Endothelial cell of umbilical vein (primary cell): ENCODE results near the gene CACNA2D2. TPM values are rescaled to one million over a fixed set of nuclear protein-coding genes. Genes with fewer than 3 reads are reported as not detected.

ENCODE experiments used
- BruUV-seq: library from RNA; stranded (reverse); fragments of 400-500 nt; replicated peaks from 2 replicates; lab custom pipeline; 2021; lab: Mats Ljungman, UMichigan
- CTCF ChIA-PET: fragments of 300-600, 350-600 bp; sonication (Branson Sonifier 250); formaldehyde crosslinking; loops from one replicate; lab custom pipeline; 2021; ENCODE audit warnings: antibody characterized with exemption, inconsistent platforms; lab: Charles Lee
- POLR2A ChIA-PET: fragments of 300-600, 350-600 bp; sonication (Branson Sonifier 250); formaldehyde crosslinking; loops from one replicate; lab custom pipeline; 2021; ENCODE audit warnings: antibody characterized with exemption, inconsistent platforms; lab: Charles Lee
- DNase-seq: peaks from one replicate; pipeline ENCODE4 v3.0.0-alpha.2; 2011; ENCODE audit warnings: low read depth, low spot score
- FAIRE-seq: peaks from 2 replicates; lab custom pipeline; 2011; peaks lifted over from hg19 to GRCh38; lab: Jason Lieb, UNC
- H2AFZ ChIP-seq: 2 replicates; pipeline ENCODE4 v1.6.0; 2012; ENCODE audit warnings: low read depth, low read length, control low read depth, inconsistent platforms
- H3K27ac ChIP-seq: 2 replicates; pipeline ENCODE4 v1.5.1; 2011; ENCODE audit warnings: low read depth, mild to moderate bottlenecking, control low read depth, low read length, moderate library complexity; ENCODE audit not compliant: insufficient read depth
- H3K27me3 ChIP-seq, 2 experiments: 2 replicates each; pipeline versions ENCODE4 v1.6.0 to v1.6.1; 2011; ENCODE audit warnings: low read length in 2 of 2, mixed read lengths in 1 of 2; ENCODE audit not compliant: control insufficient read depth in 2 of 2, insufficient read depth in 2 of 2
- H3K36me3 ChIP-seq, 2 experiments: 2 replicates in 1 of 2; 3 replicates in 1 of 2; pipeline ENCODE4 v1.5.1; 2011; ENCODE audit warnings: low read length in 2 of 2, mild to moderate bottlenecking in 1 of 2, moderate library complexity in 1 of 2; ENCODE audit not compliant: control insufficient read depth in 2 of 2, insufficient read depth in 2 of 2; ENCODE audit errors: extremely low read depth in 1 of 2
- H3K4me1 ChIP-seq: 3 replicates; pipeline ENCODE4 v1.5.1; 2011; ENCODE audit warnings: mild to moderate bottlenecking, low read length; ENCODE audit not compliant: control insufficient read depth, insufficient read depth; ENCODE audit errors: extremely low read depth
- H3K4me2 ChIP-seq: 2 replicates; pipeline ENCODE4 v1.6.1; 2011; ENCODE audit warnings: low read length, control low read depth, mixed read lengths; ENCODE audit not compliant: insufficient read depth
- H3K4me3 ChIP-seq, 3 experiments: fragments of 200-600 bp in 1 of 3; sonication (generic), shearing (Covaris generic) in 1 of 3; replicated peaks in 1 of 3; 2 replicates each; pipeline ENCODE4 v1.5.1; 2011 to 2016; ENCODE audit warnings: control low read depth in 3 of 3, low read length in 3 of 3, mild to moderate bottlenecking in 2 of 3, inconsistent platforms in 1 of 3, low read depth in 1 of 3, moderate library complexity in 1 of 3; ENCODE audit not compliant: insufficient read depth in 1 of 3
- H3K79me2 ChIP-seq: 2 replicates; pipeline ENCODE4 v1.6.0; 2012; ENCODE audit warnings: low read length, inconsistent platforms; ENCODE audit not compliant: control insufficient read depth, insufficient read depth
- H3K9ac ChIP-seq: replicated peaks from 2 replicates; pipeline ENCODE3; 2011; ENCODE audit warnings: low read length, control low read depth; ENCODE audit not compliant: insufficient read depth; ENCODE audit errors: extremely low read depth
- H3K9me1 ChIP-seq: replicated peaks from 3 replicates; pipeline ENCODE4 v1.6.0; 2011; ENCODE audit warnings: mild to moderate bottlenecking, low read length; ENCODE audit not compliant: control insufficient read depth, insufficient read depth; ENCODE audit errors: extremely low read depth
- H3K9me3 ChIP-seq: replicated peaks from 2 replicates; pipeline ENCODE4 v1.5.1; 2012; ENCODE audit warnings: low read length, inconsistent platforms; ENCODE audit not compliant: control insufficient read depth, insufficient read depth
- H4K20me1 ChIP-seq: replicated peaks from 2 replicates; pipeline ENCODE3; 2011; ENCODE audit warnings: mild to moderate bottlenecking, low read length; ENCODE audit not compliant: control insufficient read depth, insufficient read depth; ENCODE audit errors: extremely low read depth
- CTCF ChIP-seq, 2 donors: IDR thresholded peaks; 1 replicate in 1 of 2; 2 replicates in 1 of 2; pipeline ENCODE4 v1.5.1; 2011; ENCODE audit warnings: low read length in 2 of 2, mild to moderate bottlenecking in 2 of 2, moderate library complexity in 2 of 2, control low read depth in 1 of 2, inconsistent platforms in 1 of 2, low read depth in 1 of 2; ENCODE audit not compliant: insufficient read depth in 1 of 2; ENCODE audit errors: extremely low read depth in 1 of 2
- EZH2 ChIP-seq: IDR thresholded peaks from 2 replicates; pipeline ENCODE4 v1.6.1; 2012; ENCODE audit warnings: borderline replicate concordance, low read depth, mild to moderate bottlenecking, moderate library complexity, low read length, inconsistent platforms; ENCODE audit not compliant: severe bottlenecking
- FOS ChIP-seq: IDR thresholded peaks from 2 replicates; pipeline ENCODE4 v1.6.1; 2011; ENCODE audit warnings: mild to moderate bottlenecking, low read length, moderate library complexity, borderline replicate concordance; ENCODE audit not compliant: insufficient read depth
- GATA2 ChIP-seq: IDR thresholded peaks from 2 replicates; pipeline ENCODE4 v1.7.0; 2011; ENCODE audit warnings: low read depth, mild to moderate bottlenecking, moderate library complexity, mixed read lengths, low read length; ENCODE audit not compliant: insufficient read length, insufficient read depth
- JUN ChIP-seq: IDR thresholded peaks from 2 replicates; pipeline ENCODE4 v1.6.1; 2011; ENCODE audit warnings: borderline replicate concordance, low read depth; ENCODE audit not compliant: insufficient read length, insufficient read depth
- MYC ChIP-seq: IDR thresholded peaks from one replicate; pipeline ENCODE4 v1.6.1; 2011; ENCODE audit warnings: mild to moderate bottlenecking, low read depth, low read length
- POLR2A ChIP-seq: IDR thresholded peaks from 2 replicates; pipeline ENCODE4 v1.6.1; 2012; ENCODE audit warnings: low read depth, mild to moderate bottlenecking, control low read depth, low read length
- POLR2AphosphoS5 ChIP-seq: IDR thresholded peaks from 2 replicates; pipeline ENCODE4 v1.6.1; 2012; ENCODE audit warnings: low read depth, mild to moderate bottlenecking, control low read depth, low read length, moderate library complexity; ENCODE audit not compliant: insufficient read depth
- dilution Hi-C: fragments of 300-500 bp; cut with MboI; formaldehyde crosslinking; loops from one replicate; pipeline ENCODE4 v1.15.0; 2019; ENCODE audit warnings: low sequenced_read_pairs; ENCODE audit not compliant: extremely low pct_ligation_motif_present
- intact Hi-C: fragments of 100-400 bp; cut with micrococcal nuclease; formaldehyde crosslinking; loops from one replicate; pipeline ENCODE4 v1.10.0; 2022
- polyA plus RNA-seq, 4 experiments: library from polyadenylated mRNA; depleted of rRNA in 3 of 4; stranded (reverse) in 3 of 4; unstranded in 1 of 4; fragments of >200 nt; gene quantifications; 2 replicates each; pipeline versions ENCODE4 v1.2.1 to v1.2.3, GENCODE V29; 2011 to 2012; ENCODE audit warnings: missing spikeins in 1 of 4
- total RNA-seq: library from RNA; stranded (reverse); gene quantifications from 2 replicates; pipeline ENCODE4 v1.2.3, GENCODE V29; 2021
- TF ChIP-seq, protein P1 (sequence below): IDR thresholded peaks from 2 replicates; pipeline ENCODE4 v1.6.1; 2011; ENCODE audit not compliant: insufficient read depth, insufficient read length

Gene CACNA2D2
- total and polyA plus RNA-seq, 2 donors (not counting 3 experiments of a cell fraction or from before 2014, with no cell fraction given) = 0.15 TPM; not detected in 1

DNA sequence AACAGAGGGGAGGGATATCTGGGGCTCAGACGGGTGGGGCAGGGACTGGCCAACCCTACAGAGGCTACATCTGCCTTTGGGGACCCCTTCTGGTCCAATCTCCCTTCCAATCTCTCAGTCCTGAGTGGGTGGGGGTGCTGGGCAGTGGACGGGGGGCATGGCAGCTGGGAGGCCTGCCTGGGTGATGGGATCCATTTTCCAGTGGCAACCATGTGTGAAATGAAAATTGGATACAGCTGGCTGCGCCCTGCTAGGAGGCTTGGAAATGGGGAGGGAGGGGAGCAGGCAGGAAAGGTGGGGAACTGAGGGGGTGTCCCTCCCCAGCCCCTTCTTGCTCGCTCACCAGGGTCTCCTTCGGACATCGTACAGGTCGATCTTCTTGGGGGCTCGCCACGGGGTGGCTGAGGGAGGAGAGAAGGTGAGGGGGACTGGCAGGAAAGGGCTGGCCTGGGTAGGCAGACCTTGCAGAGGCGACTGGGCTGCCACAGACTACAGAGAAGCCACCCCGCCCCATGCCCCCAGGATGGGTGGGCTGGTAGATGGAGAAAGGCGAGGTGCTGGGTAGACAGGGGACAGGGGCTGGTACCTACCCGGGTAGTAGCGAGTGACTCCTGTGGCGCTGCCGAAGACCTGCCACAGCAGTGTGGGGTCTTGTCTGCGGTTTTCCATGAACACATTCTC is 122.9 kb downstream of the CACNA2D2 start:
- no peak overlapping the region for H2AFZ ChIP-seq
- intact Hi-C loops = no loop called here
- DNase-seq (no peak), FAIRE-seq (no peak)
- no peak overlapping the region for H3K4me3 ChIP-seq
- H3K79me2 ChIP-seq = no peaks in the 10 kb centered on the region
- H3K4me1 ChIP-seq = no peaks in the 10 kb centered on the region
- no peaks in the 10 kb centered on the region for H3K36me3 ChIP-seq
- no peaks in the 10 kb centered on the region for H3K9me3 ChIP-seq
- H3K27ac ChIP-seq = no peak overlapping the region
- H3K4me2 ChIP-seq = no peak overlapping the region
- no TSS peak for BruUV-seq
- H4K20me1 ChIP-seq = no peaks in the 10 kb centered on the region
- H3K9ac ChIP-seq = no peak overlapping the region
- H3K27me3 ChIP-seq = no peaks in the 10 kb centered on the region
- ChIA-PET POLR2A (no interaction called here), CTCF (interaction anchor here (1.3 kb wide), 1 partner anchor 162 kb away, joined by 6 read pairs; no protein-coding TSS in a partner anchor)
- TF ChIP-seq POLR2AphosphoS5 = no peak
- TF ChIP-seq EZH2 = no peak
- no peaks in the 10 kb centered on the region for H3K9me1 ChIP-seq
- dilution Hi-C loops = no loop called here

DNA sequence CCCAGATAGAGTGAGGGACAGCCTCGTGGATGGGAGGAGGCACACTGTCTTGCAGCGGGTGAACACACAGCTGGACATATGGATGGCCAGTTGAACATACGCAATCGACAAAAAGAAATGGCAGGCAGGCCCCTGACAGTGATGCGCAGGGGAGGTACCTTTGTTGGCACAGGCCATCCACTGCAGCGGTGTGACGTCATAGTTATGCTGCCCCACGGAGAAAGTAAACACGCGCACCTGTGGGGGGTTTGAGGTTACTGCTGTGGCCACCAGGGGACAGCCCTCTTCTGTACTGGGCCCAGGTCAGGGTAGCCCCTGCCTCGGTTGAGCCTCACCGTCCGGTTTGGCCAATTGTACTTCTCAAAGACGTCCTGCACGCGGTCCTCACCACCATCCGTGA is 124.7 kb downstream of the CACNA2D2 start:
- TF ChIP-seq MYC = no peak
- no peak for TF ChIP-seq GATA2
- TF ChIP-seq, protein P1, sequence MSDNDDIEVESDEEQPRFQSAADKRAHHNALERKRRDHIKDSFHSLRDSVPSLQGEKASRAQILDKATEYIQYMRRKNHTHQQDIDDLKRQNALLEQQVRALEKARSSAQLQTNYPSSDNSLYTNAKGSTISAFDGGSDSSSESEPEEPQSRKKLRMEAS = no peak
- no peak for TF ChIP-seq POLR2A
- TF ChIP-seq JUN = no peak
- no peak for TF ChIP-seq CTCF (IDR thresholded peaks at IDR 0.05; ENCODE audit: extremely low read depth in 1 of 2, insufficient read depth in 1 of 2, low read depth in 1 of 2, low read length in 2 of 2)
- no peak for TF ChIP-seq EZH2
- no peak for TF ChIP-seq POLR2AphosphoS5
- TF ChIP-seq FOS = no peak
- intact Hi-C loops = no loop called here
- FAIRE-seq = no peak
- Histone ChIP-seq H3K9me3 (no peaks in the 10 kb centered on the region), H4K20me1 (no peaks in the 10 kb centered on the region), H2AFZ (no peak overlapping the region), H3K9me1 (no peaks in the 10 kb centered on the region), H3K27ac (no peak overlapping the region), H3K4me2 (no peak overlapping the region), H3K4me3 (no peak overlapping the region), H3K27me3 (no peaks in the 10 kb centered on the region), H3K9ac (no peak overlapping the region), H3K4me1 (no peaks in the 10 kb centered on the region), H3K36me3 (no peaks in the 10 kb centered on the region), H3K79me2 (no peaks in the 10 kb centered on the region)
- BruUV-seq = no TSS peak
- CTCF ChIA-PET = interaction anchor here (0.5 to 0.8 kb wide), 2 partner anchors 57 to 163 kb away, joined by 3 to 4 read pairs; no protein-coding TSS in a partner anchor
- DNase-seq = no peak
- POLR2A ChIA-PET = no interaction called here
- dilution Hi-C loops = no loop called here
